Activated T-cell treated with anti-CD3 and anti-CD28 coated beads for 4 hours (primary cell): ENCODE results near the gene PRM1.

Experiments
- DNase-seq: peaks from one replicate; pipeline ENCODE4 v3.0.0-alpha.2; 2020

Gene PRM1

DNA sequence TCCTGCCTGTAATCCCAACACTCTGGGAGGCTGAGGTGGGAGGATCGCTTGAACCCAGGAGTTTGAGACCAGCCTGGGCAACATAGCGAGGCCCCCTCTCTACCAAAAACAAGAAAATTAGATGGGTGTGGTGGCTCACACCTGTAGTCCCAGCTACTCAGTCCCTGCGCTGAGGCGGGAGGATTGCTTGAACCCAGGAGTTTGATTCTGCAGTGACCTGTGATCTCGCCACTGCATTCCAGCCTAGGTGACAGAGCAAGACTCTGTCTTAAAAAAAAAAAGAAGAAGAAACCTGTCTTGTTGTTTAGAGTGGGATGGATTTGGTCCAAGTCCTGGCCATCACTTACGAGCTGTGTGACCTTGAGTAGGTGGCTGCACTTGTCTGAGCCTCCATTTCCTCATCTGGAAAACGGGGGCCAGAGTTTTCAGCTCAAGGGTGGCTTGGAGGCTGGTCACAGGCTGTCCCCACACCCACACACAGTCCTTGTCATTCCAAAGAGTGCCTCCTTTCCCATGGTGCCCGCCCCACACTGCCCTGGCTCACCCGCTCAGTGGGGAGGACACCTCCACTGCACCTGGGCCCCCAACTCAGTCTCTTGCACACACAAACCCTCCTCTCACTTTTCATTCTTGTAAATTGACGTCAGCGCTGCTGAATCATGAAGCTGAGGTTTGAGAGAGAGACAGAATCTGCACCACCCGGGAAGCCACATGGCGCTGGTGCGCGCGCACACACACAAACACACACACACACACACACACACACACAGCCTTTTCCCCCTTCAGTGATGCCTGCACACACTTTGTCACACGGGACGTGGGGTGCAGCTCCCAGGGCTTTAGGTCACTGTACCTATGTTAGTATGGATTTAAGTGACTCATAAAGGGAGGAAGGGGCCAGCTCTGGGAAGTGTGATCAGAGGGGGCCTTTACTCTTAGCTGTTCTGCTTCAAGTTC lies 29.3 kb downstream of the PRM1 start:
- peak; percentile 80 for DNase-seq

DNA sequence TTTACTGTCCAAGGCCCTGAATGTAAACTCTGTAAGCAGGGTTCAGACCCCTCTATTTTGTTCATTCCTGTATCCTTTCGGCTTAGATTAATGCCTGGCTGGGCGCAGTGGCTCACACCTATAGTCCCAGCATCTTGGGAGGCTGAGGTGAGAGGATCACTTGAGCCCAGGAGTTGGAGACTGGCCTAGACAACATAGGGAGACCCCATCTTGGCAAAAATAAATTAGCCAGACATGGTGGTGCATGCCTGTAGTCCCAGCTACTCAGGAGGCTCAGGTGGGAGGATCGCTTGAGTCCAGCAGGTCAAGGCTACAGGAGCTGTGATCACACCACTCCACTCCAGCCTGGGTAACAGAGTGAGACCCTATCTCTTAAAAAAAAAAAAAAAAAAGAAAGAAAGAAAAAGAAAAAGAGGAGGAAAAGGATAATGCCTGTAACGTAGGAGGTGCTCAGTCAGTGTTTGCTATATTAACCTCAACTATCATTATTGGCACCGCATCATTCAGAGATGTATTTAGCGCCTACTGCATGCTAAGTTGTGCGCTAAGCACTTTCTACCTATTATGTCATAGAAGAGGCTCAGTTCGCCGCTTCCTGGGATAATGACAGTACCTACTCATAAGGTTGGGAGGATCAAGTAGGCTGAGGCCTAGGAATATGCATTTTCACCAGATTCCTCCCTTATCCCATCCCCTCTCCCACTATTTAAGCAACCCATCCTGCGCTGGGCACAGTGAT lies 30.2 kb downstream of the PRM1 start:
- DNase-seq = no peak

DNA sequence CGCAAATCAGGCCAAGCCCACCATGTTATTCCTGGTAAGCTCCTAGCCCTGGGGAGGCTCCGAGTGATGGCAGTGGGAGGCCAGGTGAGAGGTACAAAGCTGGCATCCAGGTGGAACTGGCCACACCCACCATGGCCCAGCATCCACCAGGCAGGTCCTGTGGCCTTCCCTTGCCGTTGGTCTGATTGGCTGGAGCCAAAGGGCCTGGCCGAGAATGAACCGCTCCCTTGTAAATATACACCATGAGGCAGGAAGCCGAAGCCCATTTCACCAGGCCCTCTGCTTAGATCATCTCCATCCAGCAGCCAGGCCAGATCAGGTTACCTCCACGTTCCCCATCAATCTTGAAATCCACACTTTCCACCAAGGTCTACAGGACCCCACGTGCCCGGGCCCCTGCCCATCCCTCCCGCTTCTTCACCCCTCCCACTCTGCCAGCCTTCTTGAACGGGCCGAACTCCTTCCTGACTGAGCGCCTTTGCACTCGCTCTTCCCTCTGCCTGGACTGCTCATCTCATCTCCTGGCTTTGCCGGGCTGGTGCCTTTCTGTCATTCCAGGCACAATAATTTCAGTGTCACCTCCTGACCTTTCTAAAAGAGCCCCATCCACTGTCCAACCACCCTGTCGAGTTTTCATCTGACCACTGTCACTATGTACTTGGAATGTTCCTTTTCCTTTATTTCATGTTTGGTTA lies 30.9 kb downstream of the PRM1 start:
- DNase-seq = no peak

DNA sequence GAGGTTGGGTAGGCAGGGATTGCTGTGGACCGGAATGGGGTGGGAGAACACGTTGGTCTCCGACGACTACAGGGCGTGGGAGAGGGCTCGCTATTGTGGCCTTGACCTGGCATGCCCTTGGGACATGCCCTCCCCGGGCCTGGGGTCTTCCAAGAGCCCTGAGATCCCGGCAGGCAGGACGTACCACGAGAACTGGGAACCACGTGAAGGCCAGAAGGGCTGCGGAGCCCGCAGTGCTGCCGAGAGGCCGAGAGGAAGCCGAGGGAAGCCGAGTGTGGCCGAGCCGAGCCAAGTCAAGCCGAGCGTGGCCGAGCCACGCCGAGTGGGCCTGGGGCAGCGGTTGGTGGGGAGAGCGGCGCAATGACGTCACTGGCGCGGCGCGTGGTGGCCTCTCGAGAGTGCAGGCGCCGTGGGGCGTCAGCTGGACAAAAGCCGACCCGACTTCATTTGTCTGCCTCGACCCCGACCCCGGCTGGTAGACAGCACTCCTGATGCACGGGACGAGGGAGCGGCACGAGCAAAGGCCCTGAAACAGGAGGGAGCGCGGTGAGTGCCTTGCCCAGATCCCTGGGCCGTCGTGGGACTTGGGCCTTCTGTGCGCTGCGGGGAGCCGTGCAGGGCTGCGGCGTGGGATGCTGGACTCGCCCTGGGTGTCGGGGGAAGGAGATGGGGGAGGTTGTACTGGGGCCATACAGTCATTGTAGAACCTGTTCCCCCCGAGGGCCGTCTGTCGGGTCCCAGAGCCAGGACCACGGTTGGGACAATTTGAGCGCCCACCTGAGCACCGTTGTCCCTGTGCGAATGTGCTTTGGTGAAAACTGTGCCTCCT lies 31.7 kb downstream of the PRM1 start:
- no peak for DNase-seq

DNA sequence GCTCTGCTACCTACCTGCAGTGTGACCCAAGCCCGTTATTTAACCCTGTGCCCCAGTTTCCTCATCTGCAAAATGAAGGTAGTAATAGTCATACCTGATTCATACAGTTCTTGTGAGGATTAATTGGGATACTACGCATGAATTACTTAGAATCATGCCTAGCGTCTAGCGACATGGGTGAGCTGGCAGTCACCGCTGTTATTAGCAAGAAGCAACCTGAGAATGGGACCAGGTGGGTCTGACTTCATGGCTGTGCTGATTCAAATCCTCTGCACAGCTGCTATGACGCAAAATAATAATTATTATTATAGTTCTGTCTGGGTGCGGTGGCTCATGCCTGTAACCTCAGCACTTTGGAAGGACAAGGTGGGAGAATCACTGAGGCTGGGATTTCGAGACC lies 33.0 kb downstream of the PRM1 start:
- no peak for DNase-seq

DNA sequence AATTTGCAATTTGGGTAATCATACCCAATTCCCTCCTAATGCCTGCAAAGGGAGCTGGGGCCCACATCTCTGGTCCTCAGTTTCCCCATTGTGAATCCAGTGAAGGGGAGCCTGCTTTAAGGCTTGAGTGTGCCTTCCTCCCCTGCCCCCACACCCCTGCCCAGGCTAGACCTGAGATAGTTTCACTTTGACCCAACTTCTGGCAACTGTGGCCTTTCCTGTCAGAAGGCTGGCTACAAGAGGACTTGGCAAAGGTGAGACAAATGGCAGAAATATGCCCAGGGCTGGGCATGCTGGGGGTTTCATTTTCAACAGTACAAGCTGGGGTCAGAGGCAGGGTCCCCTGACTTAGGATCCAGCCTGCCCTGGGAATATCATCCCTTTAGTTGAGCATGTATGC lies 35.1 kb downstream of the PRM1 start:
- DNase-seq = no peak

DNA sequence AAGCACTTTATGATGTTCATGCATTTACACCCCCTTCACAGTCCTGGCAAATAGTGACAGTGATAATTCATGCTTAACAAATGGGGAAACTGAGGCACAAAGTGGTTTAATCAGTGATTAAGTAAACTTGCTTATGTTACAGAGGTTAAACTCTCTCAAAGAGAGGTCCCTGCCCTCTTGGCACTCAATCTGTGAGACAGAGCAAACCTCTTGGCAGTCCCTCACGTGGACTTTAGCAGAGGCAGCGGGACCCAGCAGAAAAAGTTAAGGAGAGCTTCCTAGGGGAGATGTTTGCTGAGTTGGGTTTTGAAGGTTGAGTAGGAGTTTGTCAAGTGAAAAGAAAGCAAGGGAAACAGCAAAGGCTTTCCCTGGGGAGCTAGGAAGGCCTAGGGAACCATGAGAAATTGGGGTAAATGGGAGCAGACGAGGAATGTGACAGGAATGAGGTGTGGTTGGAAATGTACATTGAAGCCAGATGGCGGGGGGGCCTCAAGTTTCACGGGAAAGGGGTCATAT lies 35.9 kb downstream of the PRM1 start:
- no peak for DNase-seq

DNA sequence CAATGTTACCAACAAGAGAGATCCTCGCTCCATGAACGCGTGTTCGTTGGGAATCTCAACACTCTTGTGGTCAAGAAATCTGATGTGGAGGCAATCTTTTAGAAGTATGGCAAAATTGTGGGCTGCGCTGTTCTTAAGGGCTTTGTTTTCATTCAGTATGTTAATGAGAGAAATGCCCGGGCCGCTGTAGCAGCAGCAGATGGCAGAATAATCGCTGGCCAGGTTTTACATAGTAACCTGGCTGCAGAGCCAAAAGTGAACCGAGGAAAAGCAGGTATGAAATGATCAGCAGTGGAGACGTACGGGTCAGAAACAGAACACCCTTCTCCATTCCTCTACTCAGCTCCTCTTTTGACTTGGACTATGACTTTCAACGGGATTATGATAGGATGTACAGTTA lies 38.5 kb downstream of the PRM1 start:
- DNase-seq = no peak

DNA sequence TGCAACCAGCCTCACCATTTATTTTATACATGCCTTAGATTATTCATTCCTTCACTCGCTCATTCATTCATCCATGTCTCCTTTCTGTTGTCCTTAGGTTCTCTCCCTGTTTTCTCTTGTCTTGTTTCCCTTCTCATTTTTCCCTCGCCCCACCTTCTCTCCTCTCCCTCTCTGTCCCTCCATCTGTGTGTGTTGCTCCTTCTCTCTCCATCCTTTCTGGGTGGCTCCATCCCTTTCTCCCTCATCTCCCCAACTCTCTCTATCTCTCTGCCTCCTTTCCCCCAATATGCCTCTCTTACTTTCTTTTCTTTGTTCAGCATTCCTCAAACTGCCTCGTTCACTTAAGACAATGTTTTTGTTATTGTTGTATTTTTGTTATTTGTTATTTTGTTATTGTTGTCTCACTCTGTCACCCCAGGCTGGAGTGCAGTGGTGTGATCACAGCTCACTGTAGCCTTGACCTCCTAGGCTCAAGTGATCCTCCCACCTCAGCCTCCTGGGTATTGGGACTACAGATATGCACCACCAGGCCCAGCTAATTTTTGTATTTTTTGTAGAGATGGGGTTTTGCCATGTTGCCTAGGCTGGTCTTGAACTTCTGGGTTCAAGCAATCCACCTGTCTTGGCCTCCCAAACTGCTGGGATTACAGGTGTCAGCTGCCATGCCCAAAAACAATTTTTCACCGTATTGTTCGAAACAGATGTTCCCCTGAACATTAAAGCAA lies 39.5 kb downstream of the PRM1 start:
- DNase-seq = no peak

DNA sequence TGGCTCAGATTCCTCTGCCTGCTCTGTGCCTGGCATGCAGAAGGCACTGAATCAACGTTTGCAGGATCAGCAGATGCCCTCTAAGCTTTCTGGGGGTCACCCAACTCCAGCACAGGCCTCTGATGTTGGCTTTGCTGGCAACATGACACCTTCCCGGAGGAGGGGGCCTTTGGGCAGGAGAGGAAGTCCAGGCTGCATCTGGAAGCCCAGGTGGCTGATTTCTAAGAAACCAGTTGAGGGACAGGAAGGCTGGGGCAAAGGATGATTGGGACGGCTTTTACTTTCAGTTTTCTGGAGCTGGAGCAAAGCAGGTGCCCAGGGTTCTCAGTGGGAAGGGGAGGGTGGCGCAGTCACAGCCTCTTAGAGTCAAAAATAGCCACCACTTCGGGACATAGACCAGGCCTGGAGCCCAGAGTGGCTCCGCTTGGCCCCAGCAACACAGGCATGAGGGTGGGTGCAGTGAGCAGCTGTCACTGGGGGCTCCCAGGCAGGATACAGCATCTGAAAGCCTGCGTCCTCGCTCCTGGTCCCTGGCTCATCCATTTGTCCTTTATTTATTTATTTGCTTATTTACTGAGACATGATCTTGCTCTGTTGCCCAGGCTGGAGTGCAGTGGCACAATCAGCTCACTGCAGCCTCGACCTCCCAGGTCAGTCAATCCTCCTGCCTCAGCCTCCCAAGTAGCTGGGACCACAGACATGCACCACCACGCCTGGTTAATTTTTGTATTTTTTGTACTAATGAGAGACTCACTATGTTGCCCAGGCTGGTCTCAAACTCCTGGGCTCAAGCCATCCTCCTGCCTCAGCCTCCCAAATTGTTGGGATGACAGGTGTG lies 40.3 kb downstream of the PRM1 start:
- DNase-seq = no peak

DNA sequence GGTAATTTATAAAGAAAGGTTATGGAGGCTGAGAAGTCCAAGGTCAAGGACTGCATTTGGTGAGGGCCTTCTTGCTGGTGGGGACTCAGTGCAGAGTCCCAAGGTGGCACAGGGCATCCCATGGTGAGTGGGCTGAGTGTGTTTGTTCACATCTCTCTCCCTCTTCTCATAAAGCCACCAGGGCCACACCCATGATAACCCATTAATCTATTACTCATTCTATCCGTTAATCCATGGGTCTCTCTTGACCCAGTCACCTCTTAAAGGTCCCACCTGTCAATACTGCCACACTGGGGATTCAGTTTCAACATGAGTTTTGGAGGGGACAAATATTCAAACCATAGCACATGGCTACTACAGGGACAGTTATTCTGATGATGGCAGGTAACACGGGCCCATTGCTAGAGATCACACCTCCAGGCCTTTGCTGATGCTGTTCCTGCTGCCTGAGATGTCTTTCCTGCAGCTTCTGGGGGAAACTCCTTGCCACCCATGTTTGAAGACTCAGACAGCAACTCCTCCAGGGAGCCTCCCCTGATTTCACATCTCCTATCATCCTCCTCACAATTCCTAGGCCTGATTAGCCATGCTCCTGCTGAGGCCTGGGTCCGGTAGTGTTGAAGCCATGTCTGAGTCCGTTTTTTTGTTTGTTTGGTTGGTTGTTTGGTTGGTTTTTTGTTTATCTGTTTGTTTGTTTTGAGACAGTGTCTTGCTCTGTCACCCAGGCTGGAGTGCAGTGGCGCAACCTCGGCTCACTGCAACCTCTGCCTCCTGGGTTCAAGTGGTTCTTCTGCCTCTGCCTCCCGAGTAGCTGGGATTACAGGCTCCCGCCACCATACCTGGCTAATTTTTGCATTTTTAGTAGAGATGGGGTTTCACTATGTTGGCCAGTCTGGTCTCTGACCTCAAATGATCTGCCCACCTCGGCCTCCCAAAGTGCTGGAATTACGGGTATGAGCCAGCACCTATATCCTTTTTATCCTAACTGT lies 41.2 kb downstream of the PRM1 start:
- DNase-seq = no peak

DNA sequence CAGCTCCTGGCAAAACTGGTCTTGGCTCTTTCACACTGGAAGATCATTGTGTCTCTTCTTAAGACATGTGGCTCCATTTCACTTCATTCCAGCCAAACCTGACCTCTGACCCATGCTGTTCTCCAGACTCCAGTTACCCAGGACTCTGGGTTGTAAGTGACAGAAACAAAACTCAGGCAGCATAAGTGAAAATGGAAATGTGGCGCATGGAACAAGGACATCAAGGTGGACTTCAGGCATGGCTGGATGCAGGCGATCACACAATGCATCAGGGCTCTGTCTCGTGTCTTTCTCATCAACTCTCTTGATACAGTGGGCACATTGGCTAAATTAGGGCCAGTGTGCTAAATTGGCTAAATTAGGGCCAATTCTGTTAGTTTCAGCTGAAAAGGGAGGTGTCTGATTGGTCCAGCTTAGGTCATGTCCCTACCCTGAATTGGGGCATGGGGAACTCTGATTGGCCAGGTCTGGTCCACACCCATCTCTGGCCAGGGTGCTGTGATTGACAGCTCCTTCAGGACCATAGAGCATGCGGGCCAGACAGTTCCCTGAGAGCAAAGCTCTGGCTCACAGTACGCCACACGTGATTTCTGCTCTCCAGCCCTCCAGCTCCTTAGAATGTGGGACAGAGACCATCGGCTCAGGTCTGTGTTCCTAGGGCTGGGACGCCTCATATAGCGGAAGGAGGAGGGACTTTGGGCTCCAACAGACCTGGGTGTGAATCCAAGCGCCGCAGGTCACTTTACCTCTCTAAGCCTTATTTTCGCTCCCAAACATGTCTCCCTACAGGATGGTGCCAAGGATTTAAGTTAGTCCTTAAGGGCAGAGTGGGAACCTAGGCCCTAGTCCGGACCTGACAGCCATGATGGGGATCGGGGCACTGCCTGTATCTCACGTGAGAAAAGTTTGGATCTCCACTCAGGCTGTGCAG lies 42.6 kb downstream of the PRM1 start:
- DNase-seq = no peak

DNA sequence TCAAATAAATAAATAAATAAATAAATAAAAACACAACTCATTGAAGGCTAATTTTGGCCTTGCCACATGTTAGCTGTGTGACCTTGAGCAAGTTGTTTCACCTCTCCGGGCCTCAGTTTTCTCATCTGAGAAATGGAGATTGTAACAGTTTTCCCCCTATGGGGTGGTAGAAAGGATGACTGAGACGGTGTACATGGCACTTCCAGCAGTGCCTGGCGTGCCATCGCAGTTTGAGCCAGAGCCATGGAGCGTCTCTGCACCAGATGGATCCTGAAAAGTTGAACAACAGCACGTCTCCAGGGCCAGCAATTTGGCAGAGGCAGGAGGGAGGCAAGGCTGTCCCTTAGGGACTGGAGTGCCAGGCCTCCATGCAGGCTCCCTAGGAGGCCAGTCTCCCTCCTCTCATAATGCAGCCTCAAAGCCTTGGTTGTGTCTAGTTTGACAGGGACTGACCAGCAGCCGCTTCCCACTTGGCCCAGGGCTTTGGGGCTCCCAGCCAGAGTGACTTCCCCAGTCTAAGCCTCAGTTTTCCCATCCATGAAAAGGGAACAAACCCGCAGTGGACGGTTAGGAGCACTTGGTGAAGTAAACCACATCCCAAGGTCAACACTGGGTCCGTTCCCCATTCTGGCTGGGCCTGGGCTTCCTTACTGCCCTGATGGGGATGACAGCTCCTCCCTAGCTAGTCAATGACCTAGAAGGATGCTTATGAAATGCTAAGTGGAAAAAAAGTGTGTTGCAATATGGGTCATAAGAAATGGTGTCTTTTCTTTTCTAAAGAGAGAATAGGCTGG lies 44.5 kb downstream of the PRM1 start:
- DNase-seq = no peak

DNA sequence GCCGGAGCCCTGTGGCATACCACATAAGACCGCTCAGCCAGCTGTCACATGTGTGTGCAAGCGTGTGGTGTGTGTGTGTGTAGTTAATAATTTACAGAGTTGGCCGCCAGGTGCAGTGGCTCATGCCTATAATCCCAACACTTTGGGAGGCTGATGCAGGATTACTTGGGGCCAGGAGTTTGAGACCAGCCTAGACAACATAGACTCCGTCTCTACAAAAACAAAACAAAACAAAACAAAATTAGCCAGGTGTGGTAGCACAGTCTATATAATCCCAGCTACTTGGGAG lies 45.5 kb downstream of the PRM1 start:
- no peak for DNase-seq

DNA sequence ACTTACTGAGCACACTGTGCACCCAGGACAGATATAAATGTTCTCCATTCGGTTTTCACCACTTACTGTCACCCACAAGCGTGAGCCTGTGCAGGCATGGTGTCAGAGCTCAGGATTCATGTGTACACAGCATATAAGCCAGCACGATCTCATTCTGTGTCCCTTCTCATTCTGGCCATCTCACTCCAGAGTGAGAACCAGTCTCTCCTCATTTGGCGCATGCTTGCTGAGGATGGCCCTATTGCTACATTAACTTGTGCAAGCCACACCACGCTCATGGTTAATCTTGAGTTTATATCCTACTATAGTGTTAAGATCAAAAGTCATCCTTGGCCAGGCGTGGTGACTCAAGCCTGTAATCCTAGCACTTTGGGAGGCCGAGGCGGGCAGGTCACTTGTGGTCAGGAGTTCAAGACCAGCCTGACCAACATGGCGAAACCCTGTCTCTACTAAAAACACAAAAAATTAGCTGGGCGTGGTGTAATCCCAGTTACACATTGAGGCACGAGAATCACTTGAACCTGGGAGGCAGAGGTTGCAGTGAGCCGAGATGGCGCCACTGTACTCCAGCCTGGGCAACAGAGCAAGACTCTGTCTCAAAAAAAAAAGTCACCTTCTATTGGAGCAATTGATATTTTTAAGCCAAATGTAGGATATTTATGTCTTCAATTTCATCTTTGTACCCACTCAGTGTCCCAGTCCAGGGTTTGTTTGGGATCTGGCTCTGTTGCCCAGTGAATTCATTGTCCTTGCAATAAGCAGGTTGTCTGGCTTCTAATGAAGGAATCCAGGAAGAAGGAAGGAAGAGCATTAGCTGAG lies 46.0 kb downstream of the PRM1 start:
- no peak for DNase-seq

DNA sequence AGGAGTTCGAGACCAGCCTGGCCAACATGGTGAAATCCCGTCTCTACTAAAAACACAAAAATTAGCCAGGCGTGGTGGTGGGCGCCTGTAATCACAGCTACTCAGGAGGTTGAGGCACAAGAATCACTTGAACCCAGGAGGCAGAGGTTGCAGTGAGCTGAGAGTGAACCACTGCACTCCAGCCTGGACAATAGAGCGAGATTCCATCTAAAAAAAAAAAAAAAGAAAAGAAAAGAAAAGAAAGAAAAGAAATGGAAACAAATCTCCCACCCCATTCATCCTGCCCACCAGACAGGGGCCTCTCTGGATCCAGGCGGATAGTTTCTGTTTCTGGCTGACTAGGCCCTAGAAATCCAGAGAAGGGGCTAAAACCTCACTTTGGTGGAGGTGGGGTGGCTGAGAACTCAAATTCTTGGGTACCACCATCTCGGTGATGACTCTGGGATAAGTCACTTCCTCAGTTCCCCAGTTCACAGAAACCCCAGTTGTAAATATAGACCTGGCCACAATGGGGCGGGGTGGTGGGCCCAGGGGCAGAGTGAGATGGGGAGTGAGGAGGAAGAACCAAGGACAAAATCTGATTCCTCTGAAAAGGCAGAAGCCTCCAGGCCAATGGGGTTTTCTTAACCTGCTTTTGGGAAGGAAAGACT lies 47.3 kb downstream of the PRM1 start:
- peak; percentile 66 for DNase-seq
